A549 (cell line): Measurements from ENCODE around the gene CDK19.
"Not testable (repeated sequence)": the region's sequence is repeated elsewhere in the genome, so short reads cannot be mapped to it uniquely, and the experiment has no call there.

Experiments used
- NPAS2 ChIP-seq: fragments of 250-450 bp; sonication (Bioruptor Pico); IDR thresholded peaks from 2 replicates; pipeline ENCODE4 v1.8.0; 2022; ENCODE audit warnings: mild to moderate bottlenecking, moderate library complexity, borderline replicate concordance
- RFX5 ChIP-seq: fragments of 450-650 bp; IDR thresholded peaks from 2 replicates; pipeline ENCODE4 v1.7.1; 2014; ENCODE audit warnings: antibody characterized with exemption, mild to moderate bottlenecking, moderate library complexity

DNA sequence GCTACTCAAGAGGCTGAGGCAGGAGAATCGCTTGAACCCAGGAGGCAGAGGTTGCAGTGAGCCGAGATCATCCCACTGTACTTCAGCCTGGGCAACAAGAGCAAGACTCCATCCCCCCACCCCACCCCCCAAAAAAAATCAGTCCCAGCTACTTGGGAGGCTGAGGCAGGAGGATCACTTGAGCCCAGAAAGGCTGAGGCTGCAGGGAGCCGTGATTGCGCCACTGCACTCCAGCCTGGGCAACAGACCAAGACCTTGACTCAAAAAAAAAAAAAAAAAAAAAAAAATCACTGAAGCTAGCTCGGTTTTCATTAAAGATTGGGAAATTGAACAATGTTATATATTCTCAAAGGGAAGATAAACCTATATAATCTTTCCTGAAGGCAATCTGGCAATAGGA lies 20.5 kb upstream of the CDK19 start:
- not testable (repeated sequence) for TF ChIP-seq NPAS2 (CRISPR knock-in tag); RFX5
